Activated CD4-positive, CD25-positive, alpha-beta regulatory T cell treated with anti-CD3 and anti-CD28 coated beads, Interleukin-2, amount 50 U/mL, for 72 hours (primary cell): ENCODE measurements around the gene PPP1R12C.
"Not testable (repeated sequence)": the region's sequence is repeated elsewhere in the genome, so short reads cannot be mapped to it uniquely, and the experiment has no call there.

Experiments
- DNase-seq: peaks from one replicate; pipeline ENCODE4 v3.0.0; 2021

The PPP1R12C gene

GRCh38 chr19:55116859-55117662 lies at the start of gene PPP1R12C:
Gene PPP1R12C (minus strand): TSS chr19:55117637. CDS start chr19:55117543, 94 bp downstream.
- no peak for DNase-seq

DNA sequence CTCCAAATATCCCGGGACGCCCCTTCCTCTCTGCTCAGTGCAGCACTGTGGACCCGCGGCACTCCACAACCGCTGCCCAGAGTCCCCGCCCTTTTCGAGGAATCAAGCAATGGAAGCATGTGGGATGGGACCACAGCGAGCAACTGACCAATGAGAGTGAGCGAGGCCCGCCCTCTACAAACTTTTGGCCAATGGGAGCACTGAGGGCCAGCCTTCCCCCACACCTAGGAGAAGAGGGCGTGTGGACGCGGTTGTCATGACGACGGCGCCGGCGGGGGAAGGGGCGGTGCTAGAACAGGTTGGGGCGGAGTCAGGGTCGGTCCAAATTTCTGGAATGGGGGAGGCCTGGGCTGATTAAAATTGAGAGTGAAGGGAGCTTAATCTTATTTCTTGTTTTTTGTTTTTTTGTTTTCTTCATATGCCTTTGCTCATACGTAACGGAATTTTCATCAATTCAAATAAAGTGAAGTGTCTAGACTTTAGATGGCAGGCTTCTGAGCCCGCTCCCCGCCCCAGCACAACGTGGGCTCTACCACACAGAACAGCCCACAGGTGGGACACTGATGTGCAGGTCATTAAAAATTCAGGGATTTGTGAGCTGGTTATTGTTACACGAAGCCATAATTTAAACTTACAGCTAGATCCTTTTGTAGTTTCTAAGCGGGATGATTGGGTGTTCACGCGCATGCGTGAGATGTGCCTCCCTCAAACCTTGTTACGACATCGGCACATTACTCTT lies 49.3 kb upstream of the PPP1R12C start, which contains the start of gene DNAAF3:
TSS of gene DNAAF3 (minus strand) at position 84 of the 739 bp plus-strand sequence. CDS start 200 bp downstream, outside the sequence.
- DNase-seq = peak; percentile 69

DNA sequence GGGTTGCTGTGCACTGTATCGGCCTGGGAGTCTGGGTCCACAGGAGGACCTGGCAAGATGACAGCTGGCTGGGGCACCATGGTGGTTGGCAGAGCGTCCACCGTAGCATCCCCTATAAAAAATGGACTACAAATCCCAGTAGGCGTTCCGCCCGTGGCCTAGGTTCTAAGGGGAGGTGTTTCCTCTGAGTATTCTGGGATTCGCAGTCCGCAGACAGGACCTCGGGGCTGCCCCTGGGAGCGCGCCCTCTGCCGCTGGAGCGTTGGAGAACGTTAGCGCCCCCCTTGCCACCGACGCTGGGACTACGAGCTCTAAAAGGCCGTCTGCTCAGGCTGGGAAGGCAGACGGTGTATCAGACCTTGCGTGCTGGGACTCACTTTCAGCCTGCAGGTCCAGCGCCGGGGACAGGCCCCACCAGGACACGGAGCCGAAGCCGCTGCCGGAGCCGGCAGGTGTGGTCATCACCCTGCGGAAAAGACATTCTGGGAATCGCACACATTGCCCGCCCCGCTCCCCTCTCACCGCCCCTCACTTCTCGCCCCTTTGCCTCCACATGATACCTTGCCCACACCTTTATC lies 48.6 kb upstream of the PPP1R12C start:
- no peak for DNase-seq

- no peak for DNase-seq
These were observed 44.3 kb upstream of the PPP1R12C start for GRCh38 chr19:55161571-55162322.

DNA sequence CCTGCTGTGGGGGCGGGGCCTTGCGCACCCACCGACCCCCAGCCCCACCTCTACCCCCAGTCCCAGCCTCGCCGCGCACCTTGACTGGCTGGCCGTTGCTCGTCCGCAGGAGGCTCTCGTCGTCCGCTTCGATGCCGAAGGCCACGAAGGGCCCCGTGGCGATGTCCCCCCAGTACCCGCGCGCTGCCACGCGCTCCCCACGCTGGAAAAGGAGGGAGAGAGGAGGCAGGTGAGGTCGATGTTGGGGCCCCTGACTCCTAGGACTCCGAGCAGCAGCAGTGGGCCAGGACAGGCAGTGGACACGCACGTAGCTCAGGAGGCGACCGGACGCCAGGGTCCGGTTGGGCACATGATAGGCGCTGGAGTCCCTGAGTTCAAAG lies 43.5 kb upstream of the PPP1R12C start:
- DNase-seq = no peak

- DNase-seq = peak; percentile 91
These were observed 42.9 kb upstream of the PPP1R12C start for GRCh38 chr19:55160128-55160985.

DNA sequence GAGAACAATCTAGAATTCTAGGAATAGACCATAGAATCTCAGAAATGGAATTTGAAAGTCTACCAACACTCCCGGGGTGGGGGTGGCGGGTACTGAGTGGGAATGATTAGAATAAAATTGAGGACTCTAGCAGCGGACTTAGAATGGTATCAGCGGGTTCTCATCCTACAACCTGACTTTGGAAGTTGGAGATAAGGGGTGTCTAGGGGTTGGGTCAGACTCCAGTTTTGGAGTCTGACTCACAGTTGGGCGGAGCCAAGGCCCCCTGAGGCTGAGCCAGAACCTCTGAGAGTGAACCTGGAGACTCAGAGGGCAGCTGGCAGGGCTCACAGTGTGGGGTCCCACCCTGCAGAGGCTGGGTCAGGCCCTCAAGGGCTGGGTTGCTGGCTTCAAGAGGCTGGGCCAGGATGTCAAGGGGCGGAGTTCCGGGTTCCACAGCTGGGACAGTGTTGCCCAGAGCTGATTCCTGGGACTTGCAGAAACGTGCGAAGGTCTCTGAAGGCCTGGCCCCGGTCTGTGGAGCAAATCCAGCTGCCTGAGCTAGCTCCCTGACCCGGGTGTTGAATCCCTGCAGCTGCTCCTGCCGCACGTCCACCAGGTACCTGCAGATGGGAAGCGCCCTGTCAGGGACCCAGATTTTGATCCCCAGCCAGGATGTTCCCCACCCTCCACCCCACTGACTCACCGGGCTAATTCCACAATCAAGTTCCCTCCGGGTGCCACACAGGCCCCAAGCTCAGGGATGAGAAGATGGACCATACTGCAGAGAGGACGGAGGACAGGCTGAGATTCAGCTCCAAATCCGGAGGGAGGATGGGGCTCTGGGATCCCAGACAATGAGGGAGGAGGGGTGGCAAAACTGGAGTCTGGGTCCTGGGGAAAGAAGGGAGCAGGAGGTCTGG lies 41.7 kb upstream of the PPP1R12C start:
- no peak for DNase-seq

GRCh38 chr19:55158423-55158822 lies 41.0 kb upstream of the PPP1R12C start:
- DNase-seq = no peak

DNA sequence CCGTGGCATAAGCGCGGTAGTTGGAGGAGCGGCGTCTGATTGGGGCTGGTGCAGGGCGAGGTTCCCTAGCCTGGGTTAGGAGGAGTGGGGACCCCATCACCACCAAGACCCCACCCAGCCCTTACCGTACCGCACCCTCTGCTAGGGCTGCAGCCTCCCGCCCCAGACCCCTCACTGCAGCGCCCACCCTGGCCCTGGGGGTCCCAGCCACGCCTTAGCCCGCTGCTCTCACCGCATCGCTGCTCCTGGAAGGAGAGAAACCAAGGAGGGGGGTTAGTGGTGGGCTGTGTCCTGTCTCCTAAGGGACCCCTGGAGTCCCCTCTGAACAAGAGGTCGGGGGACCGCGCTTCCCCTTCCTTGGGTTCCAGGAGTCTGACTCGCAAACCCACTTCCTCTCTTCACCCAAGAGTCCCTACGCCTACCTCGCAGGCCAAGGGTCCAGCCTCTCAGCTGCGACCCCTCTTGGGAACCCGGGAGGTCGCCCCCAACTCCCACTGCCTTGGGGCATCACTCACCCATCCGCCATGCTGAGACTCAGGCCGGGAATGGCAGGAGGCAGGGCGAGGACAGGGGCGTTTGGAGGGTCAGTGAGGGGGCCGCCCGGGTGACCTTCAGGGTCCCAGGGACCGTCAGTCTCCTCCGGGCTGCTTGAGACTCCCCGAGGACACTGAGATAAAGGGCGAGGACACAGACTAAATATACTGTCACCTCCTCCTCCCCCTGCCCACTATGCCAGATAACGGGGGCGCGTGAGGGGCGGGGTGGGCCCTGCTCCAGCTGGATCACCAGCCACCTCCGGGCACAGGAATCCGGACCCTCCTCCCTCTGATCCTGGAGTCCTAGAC lies 39.8 kb upstream of the PPP1R12C start, which contains the start of gene TNNI3:
TSS of gene TNNI3 (minus strand) at position 669 of the 845 bp plus-strand sequence. CDS start at position 526, 143 bp downstream.
- no peak for DNase-seq

- peak; percentile 51 for DNase-seq
These were observed 39.0 kb upstream of the PPP1R12C start for GRCh38 chr19:55156202-55157063.

GRCh38 chr19:55155784-55156183 lies 38.3 kb upstream of the PPP1R12C start:
- not testable (repeated sequence) for DNase-seq

GRCh38 chr19:55153652-55154264 lies 36.3 kb upstream of the PPP1R12C start:
- no peak for DNase-seq

GRCh38 chr19:55152017-55152416 lies 34.6 kb upstream of the PPP1R12C start:
- DNase-seq = no peak

DNA sequence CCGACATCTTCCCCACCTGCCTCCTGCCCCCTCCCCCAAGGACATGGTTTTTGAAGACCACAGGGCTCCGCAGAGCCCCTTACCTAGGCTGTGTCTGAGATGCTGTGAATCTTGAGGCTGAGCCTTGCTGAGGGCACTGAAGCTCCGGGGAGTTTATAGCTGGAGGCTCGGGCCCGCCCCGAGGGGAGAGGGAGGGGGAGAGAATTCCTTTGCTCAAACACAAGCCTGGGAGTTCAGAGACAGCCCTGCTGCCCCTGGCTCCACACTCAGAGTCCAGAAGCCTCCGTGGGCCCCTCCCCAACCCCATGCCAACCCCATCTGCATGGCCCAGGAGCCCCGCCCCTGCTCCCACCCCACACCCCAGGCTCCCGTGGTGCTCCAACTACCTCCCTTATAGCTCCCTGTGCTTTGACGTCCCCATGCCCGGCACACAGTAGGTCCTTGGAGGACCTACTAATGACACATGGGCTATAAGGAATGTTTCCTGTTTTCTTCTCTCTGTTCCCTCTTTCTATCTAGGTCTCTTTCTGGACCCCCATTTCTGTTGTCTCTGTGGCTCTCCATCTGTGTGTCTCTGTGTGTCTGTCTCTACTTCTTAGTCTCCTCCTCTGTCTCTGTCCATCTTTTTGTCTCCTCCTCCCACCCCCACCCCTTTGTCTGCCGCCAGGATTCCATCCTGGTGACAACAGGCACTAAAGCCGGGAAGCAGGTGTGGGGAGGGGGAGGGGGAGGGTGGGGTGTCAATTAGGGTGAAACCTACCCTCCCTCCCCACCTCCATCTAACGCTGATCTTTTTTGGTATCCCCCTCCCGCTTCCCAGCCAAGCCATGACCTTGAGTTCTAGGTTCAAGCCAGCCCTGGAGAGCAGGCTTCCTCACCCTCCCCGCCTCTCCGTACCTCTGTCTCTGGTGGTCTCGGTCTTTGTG lies 31.9 kb upstream of the PPP1R12C start, which contains the start of gene TNNT1:
TSS of gene TNNT1 (minus strand) at position 129 of the 926 bp plus-strand sequence. CDS start 2,049 bp downstream, outside the sequence.
- no peak for DNase-seq

GRCh38 chr19:55147545-55148251 lies 30.3 kb upstream of the PPP1R12C start:
- no peak for DNase-seq

DNA sequence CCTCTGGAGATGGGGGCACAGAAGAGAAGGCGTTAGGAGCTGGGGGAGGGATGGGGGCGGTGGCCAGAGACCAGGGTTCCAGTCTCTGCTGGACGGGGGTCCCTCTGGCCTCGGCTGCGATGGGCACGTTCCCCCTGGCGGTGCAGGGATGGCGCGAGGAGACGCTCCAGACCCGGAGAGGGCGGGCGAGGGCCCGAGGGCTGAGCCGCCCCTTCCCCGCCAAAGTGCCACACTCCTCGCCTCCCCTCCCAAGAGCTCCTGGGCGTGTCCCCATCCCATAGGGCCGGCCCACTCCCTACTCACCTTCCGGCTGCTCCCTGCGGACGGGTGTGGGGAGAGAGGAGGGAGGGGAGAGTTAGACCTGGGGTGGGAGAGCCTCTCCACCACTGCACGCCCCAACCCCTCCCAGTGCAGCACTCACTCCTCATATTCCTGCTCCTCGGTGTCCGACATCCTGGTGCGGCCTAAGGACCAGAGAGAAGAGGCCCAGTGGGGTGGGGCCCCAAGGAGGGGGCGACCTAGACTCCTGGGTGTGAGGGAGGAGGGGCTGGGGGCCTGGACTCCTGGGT lies 29.4 kb upstream of the PPP1R12C start:
- DNase-seq = no peak
